ENCODE results near the gene RBX1.
"Not testable (repeated sequence)": the region's sequence is repeated elsewhere in the genome, so short reads cannot be mapped to it uniquely, and the experiment has no call there.

RBX1 gene

DNA sequence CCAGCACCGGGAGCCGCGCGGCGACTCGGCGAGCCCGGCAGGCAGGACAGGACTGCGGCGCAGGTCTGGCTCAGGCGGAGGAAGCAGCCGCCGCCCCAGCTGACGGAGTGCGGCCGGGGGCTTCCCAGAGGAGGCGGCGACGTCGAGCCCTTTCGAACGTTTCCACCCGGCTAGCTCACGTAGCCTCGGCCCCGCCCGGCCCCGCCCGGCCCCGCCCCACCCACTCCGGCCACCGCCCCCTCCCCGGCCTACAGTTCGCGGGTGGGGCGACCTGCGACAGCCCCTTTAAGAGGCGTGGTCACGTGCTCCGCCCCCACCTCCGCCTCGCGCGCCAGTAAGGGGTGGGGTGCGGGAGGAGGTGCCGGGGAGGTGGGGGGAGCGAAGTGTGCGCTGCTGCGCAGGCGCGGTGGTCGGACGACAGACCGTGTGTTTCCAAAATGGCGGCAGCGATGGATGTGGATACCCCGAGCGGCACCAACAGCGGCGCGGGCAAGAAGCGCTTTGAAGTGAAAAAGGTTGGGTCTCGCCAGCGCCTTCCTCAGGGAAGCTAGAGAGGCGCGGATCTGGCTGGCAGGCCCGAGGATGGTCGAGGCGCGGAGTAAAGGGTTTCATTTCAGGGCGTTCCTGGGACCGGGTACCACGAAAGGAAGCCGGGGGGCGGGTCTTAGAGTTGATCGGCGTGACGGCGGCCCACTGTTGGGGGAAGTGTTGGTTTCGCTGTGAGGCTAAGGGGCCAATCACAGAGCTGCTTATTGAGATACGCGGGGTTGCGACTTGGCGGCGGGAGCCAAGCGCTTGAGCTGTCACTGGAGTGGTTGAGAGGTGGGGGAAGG, at the start of gene RBX1:
Gene RBX1, plus strand, starts transcription at position 417 of the 833 bp plus-strand sequence. Its CDS starts 21 bp downstream, at position 438.
- DNase-seq (ENCODE audit: low spot score): peak; percentile 98

DNA sequence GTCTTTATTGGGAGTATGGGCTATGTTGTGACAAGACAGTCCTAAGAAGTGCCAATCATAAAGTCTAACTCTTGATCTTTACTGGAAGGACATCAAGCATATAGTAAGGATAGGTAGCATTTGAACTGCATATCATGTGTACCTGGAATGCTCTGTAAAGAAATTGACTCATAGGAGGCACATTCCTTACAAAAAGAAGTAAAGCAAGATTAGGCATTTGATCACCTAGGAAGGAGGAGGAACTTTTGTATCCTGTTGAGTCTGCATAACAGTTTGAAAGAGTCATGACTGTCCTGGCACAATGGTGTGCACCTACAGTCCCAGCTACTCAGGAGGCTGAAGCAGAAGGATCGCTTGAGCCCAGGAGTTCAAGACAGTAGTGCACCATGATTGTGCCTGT, 47.1 kb upstream of the RBX1 start:
- DNase-seq (ENCODE audit: low spot score): no peak

DNA sequence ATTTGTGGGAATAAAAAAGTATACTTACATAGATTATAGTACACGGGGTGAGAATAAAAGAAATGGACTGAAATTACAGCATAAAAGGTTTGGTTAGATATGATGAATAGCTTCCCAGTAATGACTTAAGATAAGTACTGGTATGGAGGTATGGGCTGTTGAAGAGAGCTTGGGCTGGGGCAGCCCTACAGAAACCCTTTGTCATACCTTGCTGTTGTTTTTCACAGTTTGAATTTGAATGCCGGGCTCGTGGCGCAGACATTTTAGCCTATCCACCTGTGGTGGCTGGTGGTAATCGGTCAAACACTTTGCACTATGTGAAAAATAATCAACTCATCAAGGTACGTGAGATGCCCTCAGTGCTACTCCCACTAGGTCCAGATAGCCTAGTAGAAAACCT, 42.3 kb upstream of the RBX1 start:
- no peak for DNase-seq (ENCODE audit: low spot score)

DNA sequence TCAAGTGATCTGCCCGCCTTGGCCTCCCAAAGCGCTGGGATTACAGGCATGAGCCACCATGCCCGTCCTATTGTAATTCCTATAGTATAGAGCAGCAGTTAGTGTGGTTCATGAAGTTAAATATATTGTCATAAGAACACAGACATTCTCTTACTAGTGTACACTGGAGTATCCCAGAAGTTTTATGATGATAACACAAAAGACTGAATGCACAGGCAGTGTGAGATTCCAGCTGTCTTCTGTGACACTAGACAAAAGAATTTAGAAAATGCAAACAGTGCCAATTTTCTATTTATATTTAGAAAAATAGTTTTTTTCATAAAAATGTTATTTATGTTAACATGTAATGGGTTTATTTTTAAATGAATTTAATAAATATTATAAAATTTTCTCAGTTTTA, 39.4 kb upstream of the RBX1 start:
- no peak for DNase-seq (ENCODE audit: low spot score)

DNA sequence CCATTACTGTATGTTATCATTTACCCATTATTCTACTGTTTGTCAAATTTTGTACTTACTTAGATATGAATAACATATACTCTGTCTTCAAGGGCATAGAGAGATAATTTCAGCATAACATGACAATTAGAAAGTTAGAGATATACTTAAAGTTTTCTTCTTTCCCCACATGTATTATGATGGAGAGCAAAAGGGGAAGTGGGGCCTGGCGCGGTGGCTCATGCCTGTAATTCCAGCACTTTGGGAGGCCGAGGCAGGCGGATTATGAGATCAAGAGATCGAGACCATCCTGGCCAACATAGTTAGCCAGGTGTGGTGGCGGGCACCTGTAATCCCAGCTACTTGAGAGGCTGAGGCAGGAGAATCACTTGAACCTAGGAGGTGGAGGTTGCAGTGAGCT, 38.2 kb upstream of the RBX1 start:
- not testable (repeated sequence) for DNase-seq (ENCODE audit: low spot score)

DNA sequence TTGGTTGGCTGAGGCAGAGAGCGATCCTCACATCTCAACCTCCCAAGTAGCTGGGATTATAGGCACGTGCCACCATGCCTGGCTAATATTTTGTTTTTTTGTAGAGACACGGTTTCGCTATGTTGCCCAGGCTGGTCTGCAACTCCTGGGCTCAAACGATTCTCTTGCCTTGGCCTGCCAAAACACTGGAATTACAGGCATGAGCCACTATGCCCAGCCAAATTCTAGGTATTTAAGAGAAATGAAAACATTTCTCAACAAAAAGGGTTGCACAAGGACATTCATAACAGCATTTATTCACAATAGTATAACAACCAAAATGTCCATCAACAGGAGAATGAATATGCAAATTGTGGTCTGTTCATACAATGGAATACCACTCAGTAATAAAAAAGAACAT, 31.7 kb upstream of the RBX1 start:
- DNase-seq (ENCODE audit: low spot score): no peak

DNA sequence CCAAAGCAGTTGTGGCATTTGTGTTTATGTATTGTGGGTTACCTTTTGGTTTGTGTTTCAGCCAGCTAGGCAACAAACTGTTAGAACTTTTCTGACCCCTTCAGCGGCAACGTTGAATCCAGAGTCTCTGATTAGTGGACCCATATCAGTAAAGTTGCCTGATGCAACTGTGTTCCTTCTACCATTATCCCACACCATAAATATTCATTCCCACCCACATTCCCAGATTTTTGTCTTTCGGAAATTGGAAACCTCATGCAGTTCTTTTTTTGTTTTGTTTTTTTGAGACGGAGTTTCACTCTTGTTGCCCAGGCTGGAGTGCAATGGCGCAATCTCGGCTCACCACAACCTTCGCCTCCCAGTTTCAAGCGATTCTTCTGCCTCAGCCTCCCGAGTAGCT, 30.7 kb upstream of the RBX1 start:
- DNase-seq (ENCODE audit: low spot score): no peak

DNA sequence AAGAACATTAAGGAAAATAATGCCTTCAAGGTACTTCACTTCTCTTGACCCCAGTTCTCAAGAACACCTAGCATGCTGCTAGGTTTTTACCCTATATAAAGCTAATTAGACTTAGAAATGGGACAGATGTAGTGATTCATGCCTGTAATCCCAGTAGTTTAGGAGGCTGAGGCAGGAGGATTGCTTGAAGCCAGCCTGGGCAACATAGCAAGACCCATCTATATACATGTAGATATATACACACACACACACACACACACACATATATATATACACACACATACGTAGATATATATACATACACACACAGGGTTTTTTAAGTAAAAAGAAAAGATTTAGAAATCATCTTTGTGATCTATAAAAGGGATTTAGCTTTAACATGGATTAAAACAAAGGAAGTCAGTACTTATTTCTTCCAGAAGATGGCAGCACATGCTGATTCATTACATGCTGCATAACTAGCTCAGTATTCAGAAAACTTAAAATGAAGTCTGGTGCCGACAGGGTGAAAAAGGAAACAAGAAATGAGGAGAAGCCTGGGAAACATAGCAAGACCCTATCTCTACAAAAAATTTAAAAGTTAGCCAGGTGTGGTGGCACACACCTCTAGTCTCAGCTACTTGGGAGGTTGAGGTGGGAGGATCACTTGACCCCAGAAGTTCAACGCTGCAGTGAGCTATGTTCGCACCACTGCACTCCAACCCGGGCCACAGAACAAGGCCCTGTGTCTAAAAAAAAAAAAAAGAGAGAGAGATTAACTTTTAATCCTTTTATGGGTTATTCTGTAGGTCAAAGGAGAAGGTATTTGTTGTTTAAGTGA, 28.5 kb upstream of the RBX1 start:
- peak; percentile 74 for DNase-seq (ENCODE audit: low spot score)

DNA sequence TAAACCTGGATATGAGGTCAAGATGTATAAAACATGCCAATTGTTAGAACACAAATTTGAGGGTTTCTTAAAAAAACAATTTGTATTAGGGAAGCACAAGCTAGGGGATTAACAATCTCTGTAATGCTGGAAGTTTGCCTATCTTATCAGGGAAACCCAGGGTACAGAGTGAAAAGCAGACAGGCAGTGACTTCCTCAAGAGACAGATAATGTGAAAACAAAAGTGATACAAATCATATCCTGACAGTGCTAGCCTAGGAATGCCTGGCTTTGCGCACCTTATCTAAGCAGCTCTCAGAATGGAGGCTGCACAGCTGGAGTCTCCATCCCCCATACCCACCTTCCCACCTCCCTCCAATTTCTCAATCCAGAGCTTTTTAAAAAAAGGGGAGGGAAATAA, 22.5 kb upstream of the RBX1 start:
- no peak for DNase-seq (ENCODE audit: low spot score)

DNA sequence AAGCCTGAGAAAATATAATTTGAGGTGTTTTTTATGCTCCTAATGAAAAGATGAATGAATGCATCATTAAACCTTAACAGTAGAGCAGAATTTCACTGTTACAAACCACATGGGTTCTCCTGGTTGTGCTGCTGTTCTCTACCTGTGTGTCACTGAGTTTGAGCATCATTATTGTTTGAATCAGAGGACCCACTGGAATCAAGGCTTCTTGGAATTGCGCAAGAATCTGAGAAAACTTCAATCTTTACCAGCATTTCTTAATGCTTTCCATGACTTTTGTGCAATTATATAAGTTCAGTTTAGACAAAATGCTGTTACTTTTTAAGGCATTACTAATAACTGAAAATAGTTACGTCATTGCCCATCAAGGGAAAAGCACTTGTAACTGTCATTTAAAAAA, 18.8 kb upstream of the RBX1 start:
- DNase-seq (ENCODE audit: low spot score): no peak

DNA sequence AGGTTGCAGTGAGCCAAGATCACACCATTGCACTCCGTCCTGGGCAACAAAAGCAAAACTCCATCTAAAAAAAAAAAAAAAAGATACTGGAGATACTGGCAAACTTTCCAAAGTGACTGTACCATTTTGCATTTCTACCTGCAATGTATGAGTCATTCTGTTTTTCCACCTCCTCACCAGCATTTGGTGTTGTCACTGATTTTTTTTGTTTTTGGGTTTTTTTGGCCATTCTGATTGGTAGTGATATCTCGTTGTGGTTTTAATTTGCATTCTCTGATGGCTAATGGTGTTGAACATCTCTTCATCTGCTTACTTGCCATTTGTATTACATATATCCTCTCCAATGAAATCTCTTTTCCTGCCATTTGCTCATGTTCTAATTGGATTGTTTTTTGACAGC, 12.0 kb upstream of the RBX1 start:
- DNase-seq (ENCODE audit: low spot score): no peak

DNA sequence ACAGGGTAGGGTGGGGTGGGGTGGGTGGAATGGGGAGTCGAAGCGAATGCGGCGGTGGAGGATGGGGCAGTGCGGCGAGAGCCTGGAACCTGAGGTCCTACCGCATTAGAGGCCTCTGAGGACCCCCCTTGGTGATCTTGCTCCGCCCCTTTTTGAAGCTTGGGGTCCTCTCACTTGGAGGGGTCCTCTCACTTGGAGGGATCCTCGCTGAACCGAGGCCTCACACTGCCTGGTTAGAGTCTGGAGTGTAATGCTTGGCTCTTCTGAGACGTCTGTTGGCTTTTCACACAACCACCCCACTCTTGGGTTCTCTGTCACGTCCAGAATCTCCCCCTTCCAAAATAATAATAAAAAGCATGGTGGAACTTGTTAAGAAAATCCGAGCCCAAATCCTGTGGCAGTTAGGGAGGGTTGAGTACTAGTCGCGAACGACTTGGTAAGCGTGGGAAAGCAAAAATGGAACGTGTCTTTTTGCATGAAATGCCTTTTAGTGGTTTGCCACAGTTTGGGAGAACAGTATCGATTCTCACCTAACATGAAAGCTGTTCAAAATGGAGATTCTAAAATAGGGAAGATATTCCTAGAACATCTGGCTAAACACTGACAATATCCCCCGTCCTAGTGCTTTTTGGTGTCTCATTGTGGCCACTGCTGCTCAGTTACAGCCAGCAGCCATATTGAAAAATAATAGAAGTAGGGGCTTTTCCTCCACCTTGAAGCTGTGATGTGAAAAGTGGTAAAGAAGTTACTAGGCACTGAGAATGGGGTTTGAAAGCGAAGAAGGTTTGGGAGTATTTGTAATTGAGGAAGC, 822 bp downstream of the RBX1 start:
- peak; percentile 30 for DNase-seq (ENCODE audit: low spot score)

DNA sequence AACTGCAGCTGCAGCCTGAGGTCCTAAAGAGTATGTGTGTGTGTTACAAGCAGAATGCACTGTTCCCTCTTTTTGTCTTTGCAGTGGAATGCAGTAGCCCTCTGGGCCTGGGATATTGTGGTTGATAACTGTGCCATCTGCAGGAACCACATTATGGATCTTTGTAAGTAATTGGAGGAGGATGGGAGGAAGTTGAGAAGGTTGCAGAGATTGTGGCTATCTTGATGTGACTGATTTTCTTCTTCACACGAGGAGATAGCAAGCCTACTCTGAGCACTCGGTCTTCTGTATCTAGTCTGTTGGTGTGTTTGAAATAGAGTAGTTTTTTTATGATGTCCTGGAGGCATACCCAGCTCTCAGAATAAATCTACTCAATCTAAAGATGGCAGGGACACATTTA, 2.3 kb downstream of the RBX1 start:
- no peak for DNase-seq (ENCODE audit: low spot score)

DNA sequence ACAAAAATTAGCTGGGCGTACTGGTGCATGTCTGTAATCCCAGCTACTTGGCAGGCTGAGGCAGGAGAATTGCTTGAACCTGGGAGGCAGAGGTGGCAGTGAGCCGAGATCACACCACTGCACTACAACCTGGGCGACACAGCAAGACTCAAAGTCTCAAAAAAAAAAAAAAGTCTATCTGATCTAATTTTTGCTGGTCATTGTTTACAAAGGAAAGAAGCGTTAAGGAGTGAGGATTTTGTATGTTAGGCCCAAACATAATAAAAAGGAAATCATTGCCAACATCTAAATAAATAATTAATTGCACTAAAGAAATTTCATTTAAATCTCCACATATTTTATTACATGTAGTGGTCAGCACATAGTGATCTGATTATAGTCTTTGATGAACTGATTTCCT, 2.9 kb downstream of the RBX1 start:
- no peak for DNase-seq (ENCODE audit: low spot score)

DNA sequence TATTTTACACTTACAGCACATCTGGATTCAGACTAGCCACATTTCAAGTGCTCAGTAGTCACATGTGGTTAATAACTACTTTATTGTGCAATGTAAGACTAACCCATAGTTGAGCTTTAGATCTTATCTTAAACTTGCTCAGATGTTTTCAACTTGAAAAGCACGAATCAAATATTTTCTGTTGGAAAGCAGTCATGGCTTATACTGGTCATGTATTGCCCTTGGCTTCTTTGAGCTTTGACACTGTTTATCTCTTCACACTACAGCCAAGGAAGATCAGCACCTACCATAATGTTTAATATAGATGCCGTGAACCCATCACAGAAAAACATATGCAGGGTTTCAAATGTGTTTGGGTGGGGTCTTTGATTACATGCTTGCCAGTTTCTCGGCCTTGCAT, 4.4 kb downstream of the RBX1 start:
- no peak for DNase-seq (ENCODE audit: low spot score)

DNA sequence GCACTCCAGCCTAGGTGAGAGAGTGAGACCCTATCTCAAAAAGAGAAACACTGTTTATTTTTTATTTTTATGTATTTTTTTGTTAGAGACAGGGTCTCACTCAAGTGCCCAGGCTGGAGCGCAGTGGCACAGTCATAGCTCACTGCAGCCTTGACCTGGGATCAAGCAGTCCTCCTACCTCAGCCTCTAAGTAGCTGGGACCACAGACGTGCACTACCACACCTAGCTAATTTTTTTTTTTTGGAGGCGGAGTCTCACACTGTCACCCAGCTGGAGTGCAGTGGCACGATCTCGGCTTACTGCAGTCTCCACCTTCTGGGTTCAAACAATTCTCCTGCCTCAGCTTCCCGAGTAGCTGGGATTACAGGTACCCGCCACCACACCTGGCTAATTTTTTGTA, 6.4 kb downstream of the RBX1 start:
- DNase-seq (ENCODE audit: low spot score): no peak

DNA sequence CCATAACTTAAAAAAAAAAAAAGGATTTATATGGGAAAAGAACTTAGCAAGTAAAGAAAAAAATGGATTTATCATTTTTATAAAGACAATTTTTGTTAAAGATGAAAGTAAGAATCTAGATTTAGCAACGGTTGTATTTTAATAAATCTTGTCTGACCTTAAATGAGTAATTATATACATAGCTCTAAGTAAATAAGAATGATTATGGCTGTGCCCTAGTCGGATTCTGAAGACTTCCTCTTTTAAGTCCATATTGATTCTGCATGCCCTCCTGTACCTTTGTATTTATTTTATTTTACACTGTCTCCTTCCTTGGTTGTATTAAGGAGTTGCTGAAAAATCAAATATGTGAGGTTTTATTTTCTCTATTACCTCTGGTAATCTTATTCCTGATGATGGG, 7.1 kb downstream of the RBX1 start:
- no peak for DNase-seq (ENCODE audit: low spot score)

DNA sequence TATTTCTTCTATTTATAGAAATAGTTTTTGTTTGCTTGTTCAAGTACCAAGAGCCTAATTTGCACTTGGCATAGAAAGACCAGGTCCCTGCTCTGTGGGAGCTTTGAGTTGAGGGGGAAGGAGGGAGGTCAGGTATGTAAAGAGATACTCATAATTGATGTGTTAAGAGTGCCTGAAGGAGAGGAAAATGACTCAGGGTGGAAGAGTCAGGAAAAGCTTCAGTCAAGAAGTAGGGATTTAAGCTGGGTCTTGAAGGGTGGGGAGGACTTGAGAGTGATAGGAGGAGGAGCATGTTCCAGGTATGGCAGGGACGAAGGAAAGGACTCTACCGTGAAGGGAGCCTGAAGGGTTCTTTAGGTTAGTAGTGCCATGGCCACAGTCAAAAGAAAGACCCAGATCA, 9.0 kb downstream of the RBX1 start:
- DNase-seq (ENCODE audit: low spot score): no peak

DNA sequence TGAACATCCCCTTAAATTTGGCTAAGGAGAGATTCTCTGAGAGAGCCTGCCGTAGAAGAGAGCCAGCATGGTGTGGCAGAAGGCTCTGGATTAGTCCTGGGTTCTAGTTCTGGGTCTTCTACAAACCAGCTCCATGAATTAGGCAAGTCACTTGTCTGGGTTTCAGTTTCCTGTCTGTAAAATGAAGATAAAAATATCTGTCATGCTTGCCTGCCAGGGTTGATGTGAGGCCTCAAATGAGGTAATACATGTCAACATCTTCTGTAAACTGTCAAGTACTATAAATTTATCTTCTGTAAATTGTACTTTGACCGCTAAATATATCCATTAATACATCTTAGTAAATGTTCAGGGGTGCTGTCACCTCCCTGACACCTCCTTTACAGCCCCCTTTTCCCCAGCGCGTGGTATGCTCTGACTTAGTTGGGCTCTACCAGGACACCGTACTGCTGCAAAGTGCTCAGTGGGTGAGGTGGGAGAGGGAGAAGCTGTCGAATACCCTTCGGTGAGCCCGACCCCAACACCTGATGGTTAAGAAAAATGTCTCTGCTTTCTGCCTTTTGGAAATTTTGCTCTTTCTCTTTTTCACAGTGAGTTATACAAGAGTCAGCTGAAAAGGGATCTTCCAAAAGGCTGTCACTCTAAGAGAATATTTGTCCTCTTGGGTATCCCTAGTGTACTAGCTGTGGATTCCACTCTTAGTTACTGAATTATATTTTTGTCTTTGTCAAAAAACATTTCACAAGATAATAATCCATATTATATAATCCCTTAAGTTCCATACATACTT, 15.0 kb downstream of the RBX1 start:
- no peak for DNase-seq (ENCODE audit: low spot score)

DNA sequence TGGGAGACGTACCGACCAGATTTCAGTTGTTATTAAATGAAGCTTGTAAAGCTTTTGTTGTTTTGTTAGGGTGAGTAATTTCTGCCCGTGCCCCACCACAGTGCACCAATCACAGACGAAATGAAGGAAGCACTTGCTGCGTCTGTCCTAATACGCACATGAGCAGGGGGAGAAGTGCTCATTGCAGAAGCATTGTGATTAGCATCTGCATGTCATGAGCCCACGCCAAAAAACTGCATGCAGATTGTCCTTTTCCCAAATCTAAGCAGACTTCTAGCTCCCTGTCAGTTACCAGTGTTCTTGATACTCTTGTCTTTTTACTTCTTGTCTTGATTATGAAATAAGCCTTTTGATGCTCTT, 15.5 kb downstream of the RBX1 start:
- no peak for DNase-seq (ENCODE audit: low spot score)

DNA sequence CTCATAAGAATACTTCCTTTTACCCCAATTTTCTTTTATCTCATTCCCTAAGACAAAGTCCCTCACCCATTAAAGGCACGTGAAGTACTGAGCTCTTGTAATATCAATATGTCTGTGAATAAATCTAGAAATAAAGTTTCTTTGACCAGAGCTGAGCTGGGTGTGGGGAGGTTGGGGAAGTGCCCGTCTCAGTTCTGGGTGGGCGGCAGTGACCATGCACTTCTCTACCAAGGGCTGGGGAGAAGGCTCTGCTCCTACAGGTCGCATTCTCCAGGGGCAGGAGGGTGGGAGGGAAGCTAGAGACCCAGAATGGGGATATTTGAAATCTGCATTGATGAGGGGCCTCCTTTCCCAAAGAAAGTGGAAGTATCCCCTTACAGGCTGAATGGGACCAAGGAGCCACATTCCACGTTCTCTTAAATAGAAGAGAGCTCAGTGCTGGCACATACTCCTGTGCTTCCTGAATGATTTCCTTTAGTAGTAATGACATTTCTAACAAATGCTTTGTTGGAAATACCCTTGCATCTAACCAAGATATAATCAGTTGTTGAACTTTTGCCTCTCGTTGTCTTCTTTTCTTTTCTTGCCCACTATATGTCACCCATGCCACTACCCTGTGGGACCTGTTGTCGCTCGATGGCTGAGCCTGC, 16.1 kb downstream of the RBX1 start:
- no peak for DNase-seq (ENCODE audit: low spot score)
